GM06990 (cell line): ENCODE data around the gene CACNB1.

Source experiments
- DNase-seq: peaks from one replicate; pipeline ENCODE4 v3.0.0-alpha.2; 2011; ENCODE audit not compliant: insufficient read length; ENCODE audit errors: extremely low read depth
- H3K27me3 ChIP-seq: replicated peaks from 2 replicates; pipeline ENCODE4 v1.6.0; 2011; ENCODE audit warnings: low read length; ENCODE audit not compliant: control insufficient read depth, insufficient read depth
- H3K36me3 ChIP-seq: 2 replicates; pipeline ENCODE4 v1.5.1; 2011; ENCODE audit warnings: low read length; ENCODE audit not compliant: control insufficient read depth, insufficient read depth
- H3K4me3 ChIP-seq: replicated peaks from 2 replicates; pipeline ENCODE4 v1.5.1; 2011; ENCODE audit warnings: low read depth, mild to moderate bottlenecking, control low read depth, low read length
- CTCF ChIP-seq: IDR thresholded peaks from 2 replicates; pipeline ENCODE4 v1.5.1; 2011; ENCODE audit warnings: low read length, control low read depth, mild to moderate bottlenecking, inconsistent platforms; ENCODE audit not compliant: insufficient read depth, poor library complexity, severe bottlenecking

The CACNB1 gene

DNA sequence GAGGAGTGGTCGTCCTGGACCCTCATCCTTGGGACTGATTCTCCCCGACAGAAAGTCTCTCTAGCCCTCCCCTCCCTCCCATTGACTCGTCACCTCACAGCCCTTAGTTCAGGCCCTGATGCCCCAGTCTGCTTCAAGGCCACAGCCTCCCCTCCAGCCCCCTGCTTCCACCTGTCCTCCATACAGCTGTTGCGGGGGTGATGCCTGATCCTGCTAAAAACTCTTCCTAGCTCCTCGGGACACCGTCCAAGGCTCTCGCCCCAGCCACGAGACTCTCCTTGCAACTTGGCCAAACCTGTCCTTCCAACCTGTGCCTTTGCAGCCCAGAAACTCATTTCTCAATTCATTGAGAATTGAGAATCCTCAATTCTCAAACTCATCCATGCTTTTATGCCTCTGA lies 21.4 kb upstream of the CACNB1 start:
- Histone ChIP-seq H3K36me3 (no peaks in the 10 kb centered on the region), H3K27me3 (no peaks in the 10 kb centered on the region; the same call in none of the 2 replicates), H3K4me3 (no peak overlapping the region)
- no peak for DNase-seq
- TF ChIP-seq CTCF: no peak

DNA sequence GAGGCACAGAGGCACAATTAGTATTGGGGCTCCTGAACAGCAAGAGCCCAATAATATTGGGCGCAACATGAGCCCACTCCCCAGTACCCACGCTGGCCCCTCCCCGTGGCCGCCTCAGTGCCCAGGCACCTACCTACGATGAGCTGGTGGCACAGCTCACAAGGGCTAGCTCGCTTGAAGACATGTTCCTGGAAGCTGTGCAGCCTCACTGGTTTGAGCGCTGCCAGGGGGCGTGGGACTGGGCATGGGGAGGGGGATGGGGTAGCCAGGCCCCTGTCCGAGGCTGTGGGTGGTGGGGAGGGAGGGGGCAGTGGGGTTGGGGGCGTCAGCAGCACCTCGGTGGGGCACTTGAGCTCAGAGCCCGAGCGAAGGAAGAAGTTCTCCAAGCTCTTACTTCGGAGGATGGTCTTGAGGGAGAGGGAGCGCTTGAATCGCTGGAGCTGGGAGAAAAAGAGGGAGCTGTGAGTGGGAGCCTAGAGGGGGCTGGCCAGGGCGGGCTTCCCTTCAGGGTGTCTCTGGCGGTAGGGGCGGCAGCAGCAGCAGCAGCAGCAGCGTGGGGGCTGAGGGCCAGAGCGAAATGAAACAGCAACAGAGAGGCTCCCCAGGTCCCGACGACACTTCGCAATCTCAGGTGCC lies 20.4 kb upstream of the CACNB1 start:
- 0 out of 2 replicates have a peak overlapping the region, but pooled peaks have one; percentile 15 for H3K4me3 ChIP-seq
- TF ChIP-seq CTCF: no peak

DNA sequence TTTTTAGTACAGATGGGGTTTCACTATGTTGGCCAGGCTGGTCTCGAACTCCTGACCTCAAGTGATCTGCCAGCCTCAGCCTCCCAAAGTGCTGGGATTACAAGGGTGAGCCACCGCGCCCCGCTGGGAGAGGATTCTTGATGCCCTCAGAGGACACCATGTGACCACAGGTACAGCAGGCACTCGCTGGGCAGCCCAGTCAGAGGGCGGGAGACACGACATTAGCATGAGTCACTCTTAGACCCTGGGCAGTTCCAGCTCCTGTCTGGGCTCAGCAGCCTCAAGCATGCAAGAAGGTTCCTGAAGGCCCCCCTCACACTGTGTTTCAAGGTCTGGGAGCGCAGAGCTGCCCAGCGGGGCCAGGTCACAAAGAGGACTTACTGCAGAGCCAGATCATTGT lies 16.4 kb upstream of the CACNB1 start:
- Histone ChIP-seq H3K36me3 (no peaks in the 10 kb centered on the region), H3K27me3 (no peaks in the 10 kb centered on the region; the same call in none of the 2 replicates), H3K4me3 (no peak overlapping the region)
- TF ChIP-seq CTCF: no peak
- DNase-seq: no peak

More for the DNA sequence above, 20.4 kb upstream of the CACNB1 start:
- DNase-seq: no peak
- no peaks in the 10 kb centered on the region; the same call in none of the 2 replicates for H3K27me3 ChIP-seq
- H3K36me3 ChIP-seq: no peaks in the 10 kb centered on the region

DNA sequence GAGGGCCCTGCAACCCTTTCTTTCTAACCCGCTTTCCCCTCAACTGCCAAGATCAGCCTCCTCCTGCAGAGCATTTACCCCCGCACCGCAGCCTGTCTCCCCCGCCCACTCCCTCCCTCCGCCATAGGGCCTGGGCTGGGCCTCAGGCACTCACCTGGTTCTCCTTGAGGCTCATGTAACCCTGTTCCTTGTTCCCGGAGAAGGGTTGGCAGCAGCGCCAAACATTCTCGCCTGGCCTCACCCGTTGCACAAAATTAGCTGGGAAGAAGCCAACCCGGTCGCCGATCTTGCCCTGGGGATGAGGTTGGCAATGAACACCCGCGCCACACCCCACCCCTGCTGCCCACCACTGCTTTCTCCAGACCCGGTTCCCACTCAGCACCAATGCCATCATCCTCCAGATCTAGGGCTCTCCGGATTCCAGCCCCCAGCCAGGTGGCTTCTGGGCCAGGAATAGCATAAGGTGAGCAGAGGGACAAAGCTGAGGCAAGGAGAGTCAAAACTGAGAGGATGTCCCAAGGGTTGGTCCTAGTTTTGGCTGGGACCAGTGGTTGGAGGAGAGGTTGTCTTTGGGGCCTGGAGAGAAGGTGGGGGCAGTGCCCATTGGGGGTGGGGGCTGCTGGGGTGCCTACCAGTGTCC lies 15.5 kb upstream of the CACNB1 start:
- TF ChIP-seq CTCF: no peak
- no peaks in the 10 kb centered on the region for H3K36me3 ChIP-seq
- H3K27me3 ChIP-seq: no peaks in the 10 kb centered on the region; the same call in none of the 2 replicates
- no peak for DNase-seq
- H3K4me3 ChIP-seq: no peak overlapping the region

DNA sequence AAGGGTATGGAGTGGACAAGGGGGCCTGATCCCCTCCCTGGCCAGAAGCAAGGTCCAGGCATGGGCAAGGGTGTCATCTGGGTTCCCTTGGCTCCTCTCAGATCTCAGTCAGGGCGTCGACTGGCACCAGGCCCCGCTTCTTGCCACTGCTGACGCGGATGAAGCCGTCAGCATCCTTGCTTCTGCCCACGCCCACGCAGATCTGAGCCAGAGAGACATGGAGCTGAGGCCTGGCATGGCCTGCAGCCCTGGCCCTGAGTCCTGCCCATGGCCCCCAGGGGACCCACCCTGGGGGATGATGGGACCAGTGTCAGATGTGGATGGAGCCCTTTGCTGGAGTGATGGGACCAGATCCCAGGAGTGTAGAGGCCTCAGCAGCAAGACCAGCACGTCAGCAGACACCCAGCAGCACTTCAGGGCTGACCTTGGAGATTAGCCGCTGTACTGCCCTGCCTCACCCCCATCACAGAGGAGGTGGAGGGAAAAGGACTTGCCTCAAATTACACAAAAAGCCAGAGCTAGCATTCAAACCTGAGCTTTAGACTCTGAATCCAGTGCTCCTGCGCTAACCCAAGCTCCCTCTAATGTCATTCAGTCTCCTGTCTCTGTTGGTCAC lies 14.8 kb upstream of the CACNB1 start:
- Histone ChIP-seq H3K4me3 (no peak overlapping the region), H3K27me3 (no peaks in the 10 kb centered on the region; the same call in none of the 2 replicates), H3K36me3 (no peaks in the 10 kb centered on the region)
- no peak for TF ChIP-seq CTCF
- DNase-seq: no peak
